ENCODE results near the gene CEP164.
"Not testable (repeated sequence)": the region's sequence is repeated elsewhere in the genome, so short reads cannot be mapped to it uniquely, and the experiment has no call there.

Gene CEP164

GRCh38 chr11:117396970-117397369 lies 69.3 kb downstream of the CEP164 start:
- DNase-seq (ENCODE audit: low spot score): no peak

GRCh38 chr11:117398618-117399017 lies 71.0 kb downstream of the CEP164 start:
- not testable (repeated sequence) for DNase-seq (ENCODE audit: low spot score)

- DNase-seq (ENCODE audit: low spot score): not testable (repeated sequence)
These were observed 71.6 kb downstream of the CEP164 start for GRCh38 chr11:117399100-117399840.

GRCh38 chr11:117405898-117406297 lies 78.2 kb downstream of the CEP164 start:
- not testable (repeated sequence) for DNase-seq (ENCODE audit: low spot score)

- no peak for DNase-seq (ENCODE audit: low spot score)
These were observed 79.4 kb downstream of the CEP164 start for GRCh38 chr11:117407016-117407415.

- no peak for DNase-seq (ENCODE audit: low spot score)
These were observed 80.7 kb downstream of the CEP164 start for GRCh38 chr11:117408356-117408755.

- DNase-seq (ENCODE audit: low spot score): no peak
These were observed 81.9 kb downstream of the CEP164 start for GRCh38 chr11:117409511-117409910.

GRCh38 chr11:117410238-117410637 lies 82.6 kb downstream of the CEP164 start:
- DNase-seq (ENCODE audit: low spot score): no peak

- DNase-seq (ENCODE audit: low spot score): no peak
These were observed 83.4 kb downstream of the CEP164 start for GRCh38 chr11:117410861-117411710.

GRCh38 chr11:117411736-117412135 lies 84.1 kb downstream of the CEP164 start:
- no peak for DNase-seq (ENCODE audit: low spot score)

- no peak for DNase-seq (ENCODE audit: low spot score)
These were observed 84.5 kb downstream of the CEP164 start for GRCh38 chr11:117412176-117412575.

- no peak for DNase-seq (ENCODE audit: low spot score)
These were observed 85.1 kb downstream of the CEP164 start for GRCh38 chr11:117412653-117413275.

- DNase-seq (ENCODE audit: low spot score): no peak
These were observed 86.0 kb downstream of the CEP164 start for GRCh38 chr11:117413616-117414015.

GRCh38 chr11:117414724-117415123 lies 87.1 kb downstream of the CEP164 start:
- DNase-seq (ENCODE audit: low spot score): no peak

- DNase-seq (ENCODE audit: low spot score): no peak
These were observed 87.8 kb downstream of the CEP164 start for GRCh38 chr11:117415358-117415896.

- no peak for DNase-seq (ENCODE audit: low spot score)
These were observed 89.7 kb downstream of the CEP164 start for GRCh38 chr11:117417342-117417741.

GRCh38 chr11:117417856-117418255 lies 90.2 kb downstream of the CEP164 start:
- no peak for DNase-seq (ENCODE audit: low spot score)

- no peak for DNase-seq (ENCODE audit: low spot score)
These were observed 91.3 kb downstream of the CEP164 start for GRCh38 chr11:117418737-117419481.

GRCh38 chr11:117419482-117420142 lies 92.0 kb downstream of the CEP164 start:
- DNase-seq (ENCODE audit: low spot score): no peak

GRCh38 chr11:117420143-117420485 lies 92.5 kb downstream of the CEP164 start:
- no peak for DNase-seq (ENCODE audit: low spot score)

- DNase-seq (ENCODE audit: low spot score): no peak
These were observed 92.9 kb downstream of the CEP164 start for GRCh38 chr11:117420598-117420997.
